ENCODE measurements around the gene SPEM3. TPM values are rescaled to one million over a fixed set of nuclear protein-coding genes. Genes with fewer than 3 reads are reported as not detected.

Gene SPEM3
- total and polyA plus RNA-seq, 10 of the 15 experiments (the other 5 are each of a cell fraction or from before 2014, with no cell fraction given), result not detected

DNA sequence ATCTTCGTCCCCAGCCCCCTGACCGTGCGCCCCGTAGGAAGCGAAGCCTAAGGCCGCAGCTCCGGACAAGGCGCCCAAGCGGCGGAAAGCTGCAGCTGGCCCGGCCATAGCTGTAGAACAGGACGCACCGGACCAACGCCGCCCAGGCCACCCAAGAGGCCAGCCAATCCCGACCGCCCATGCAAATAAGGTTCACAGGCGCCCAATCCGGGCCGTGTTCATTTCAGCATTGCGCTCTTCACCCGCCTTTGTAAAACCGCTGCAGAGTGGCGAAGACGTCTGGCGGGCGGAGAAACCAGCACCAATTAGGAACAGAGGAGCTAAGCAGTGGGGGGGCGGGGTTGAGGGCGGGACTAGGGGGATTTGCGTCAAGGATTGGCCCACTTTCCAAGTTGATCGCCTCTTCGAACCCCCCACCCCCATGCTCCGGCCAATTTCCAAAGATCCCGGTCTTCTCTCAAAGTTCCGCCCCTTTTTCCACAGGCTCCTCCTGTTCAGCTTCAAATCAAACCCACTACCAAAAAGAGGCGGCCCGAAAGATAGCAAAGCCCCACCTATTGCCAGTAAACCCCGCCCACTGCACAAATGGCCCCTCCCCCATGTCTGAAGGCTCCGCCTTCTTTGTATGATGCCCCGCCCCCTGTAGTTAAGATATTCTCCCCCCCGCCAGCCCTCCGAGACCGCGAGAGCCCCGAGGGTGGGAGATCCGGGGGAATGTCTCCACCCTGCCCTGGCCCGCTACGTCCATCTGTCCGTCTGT, 24.5 kb upstream of the SPEM3 start, which contains the start of gene TMEM256 (continued):
- TF ChIP-seq ESRRA (IDR thresholded peaks at IDR 0.05; ENCODE audit: low read length) (no peak), GATAD2B (conservative IDR thresholded peaks at IDR 0.05; ENCODE audit: low read depth) (no peak), SIN3A (IDR thresholded peaks at IDR 0.05; ENCODE audit: low read depth, low read length) (peak; percentile 68), EGR1 (IDR thresholded peaks at IDR 0.05; ENCODE audit: borderline replicate concordance in 1 of 2, low read depth in 2 of 2, low read length in 2 of 2) (0 out of 3 replicates have a peak, but pooled peaks of 1 of the 2 experiments have one; percentile 5), MXI1 (IDR thresholded peaks at IDR 0.05; ENCODE audit: low read depth, low read length) (peak; percentile 60; the same call in 1 of the 2 replicates), RUNX3 (IDR thresholded peaks at IDR 0.05; ENCODE audit: low read length) (peak; percentile 82), NFYA (IDR thresholded peaks at IDR 0.05; ENCODE audit: borderline replicate concordance, low read depth, low read length) (peak; percentile 63), RFX5 (IDR thresholded peaks at IDR 0.05; ENCODE audit: low read depth, low read length) (peak; percentile 72), SIX5 (IDR thresholded peaks at IDR 0.05; ENCODE audit: low read depth, low read length, severe bottlenecking) (peak; percentile 18), CBFB (IDR thresholded peaks at IDR 0.05; ENCODE audit: low read depth) (peak; percentile 46; the same call in 1 of the 2 replicates), BHLHE40 (IDR thresholded peaks at IDR 0.05; ENCODE audit: borderline replicate concordance in 1 of 2, low read depth in 2 of 2, low read length in 1 of 2) (0 out of 4 replicates have a peak, but pooled peaks of 1 of the 2 experiments have one; percentile 8), YY1 (IDR thresholded peaks at IDR 0.05; ENCODE audit: low read depth, low read length) (peak; percentile 94), CREM (IDR thresholded peaks at IDR 0.05; ENCODE audit: low read depth) (peak; percentile 75), POLR2A (IDR thresholded peaks at IDR 0.05; ENCODE audit: low read depth, low read length) (peak; percentile 95), NFYB (IDR thresholded peaks at IDR 0.05; ENCODE audit: insufficient read depth, low read depth, low read length) (peak; percentile 92)
- TF ChIP-seq, protein P1, sequence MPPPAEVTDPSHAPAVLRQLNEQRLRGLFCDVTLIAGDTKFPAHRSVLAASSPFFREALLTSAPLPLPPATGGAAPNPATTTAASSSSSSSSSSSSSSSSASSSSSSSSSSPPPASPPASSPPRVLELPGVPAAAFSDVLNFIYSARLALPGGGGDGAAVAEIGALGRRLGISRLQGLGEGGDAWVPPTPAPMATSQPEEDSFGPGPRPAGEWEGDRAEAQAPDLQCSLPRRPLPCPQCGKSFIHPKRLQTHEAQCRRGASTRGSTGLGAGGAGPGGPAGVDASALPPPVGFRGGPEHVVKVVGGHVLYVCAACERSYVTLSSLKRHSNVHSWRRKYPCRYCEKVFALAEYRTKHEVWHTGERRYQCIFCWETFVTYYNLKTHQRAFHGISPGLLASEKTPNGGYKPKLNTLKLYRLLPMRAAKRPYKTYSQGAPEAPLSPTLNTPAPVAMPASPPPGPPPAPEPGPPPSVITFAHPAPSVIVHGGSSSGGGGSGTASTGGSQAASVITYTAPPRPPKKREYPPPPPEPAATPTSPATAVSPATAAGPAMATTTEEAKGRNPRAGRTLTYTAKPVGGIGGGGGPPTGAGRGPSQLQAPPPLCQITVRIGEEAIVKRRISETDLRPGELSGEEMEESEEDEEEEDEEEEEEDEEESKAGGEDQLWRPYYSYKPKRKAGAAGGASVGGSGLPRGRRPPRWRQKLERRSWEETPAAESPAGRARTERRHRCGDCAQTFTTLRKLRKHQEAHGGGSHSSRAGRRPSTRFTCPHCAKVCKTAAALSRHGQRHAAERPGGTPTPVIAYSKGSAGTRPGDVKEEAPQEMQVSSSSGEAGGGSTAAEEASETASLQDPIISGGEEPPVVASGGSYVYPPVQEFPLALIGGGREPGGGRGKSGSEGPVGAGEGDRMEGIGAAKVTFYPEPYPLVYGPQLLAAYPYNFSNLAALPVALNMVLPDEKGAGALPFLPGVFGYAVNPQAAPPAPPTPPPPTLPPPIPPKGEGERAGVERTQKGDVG (CRISPR knock-in tag; IDR thresholded peaks at IDR 0.05), result no peak
- TF ChIP-seq, protein P2, sequence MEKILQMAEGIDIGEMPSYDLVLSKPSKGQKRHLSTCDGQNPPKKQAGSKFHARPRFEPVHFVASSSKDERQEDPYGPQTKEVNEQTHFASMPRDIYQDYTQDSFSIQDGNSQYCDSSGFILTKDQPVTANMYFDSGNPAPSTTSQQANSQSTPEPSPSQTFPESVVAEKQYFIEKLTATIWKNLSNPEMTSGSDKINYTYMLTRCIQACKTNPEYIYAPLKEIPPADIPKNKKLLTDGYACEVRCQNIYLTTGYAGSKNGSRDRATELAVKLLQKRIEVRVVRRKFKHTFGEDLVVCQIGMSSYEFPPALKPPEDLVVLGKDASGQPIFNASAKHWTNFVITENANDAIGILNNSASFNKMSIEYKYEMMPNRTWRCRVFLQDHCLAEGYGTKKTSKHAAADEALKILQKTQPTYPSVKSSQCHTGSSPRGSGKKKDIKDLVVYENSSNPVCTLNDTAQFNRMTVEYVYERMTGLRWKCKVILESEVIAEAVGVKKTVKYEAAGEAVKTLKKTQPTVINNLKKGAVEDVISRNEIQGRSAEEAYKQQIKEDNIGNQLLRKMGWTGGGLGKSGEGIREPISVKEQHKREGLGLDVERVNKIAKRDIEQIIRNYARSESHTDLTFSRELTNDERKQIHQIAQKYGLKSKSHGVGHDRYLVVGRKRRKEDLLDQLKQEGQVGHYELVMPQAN (conservative IDR thresholded peaks at IDR 0.05), result peak; percentile 82; the same call in 1 of the 2 replicates
- TF ChIP-seq, protein P3, sequence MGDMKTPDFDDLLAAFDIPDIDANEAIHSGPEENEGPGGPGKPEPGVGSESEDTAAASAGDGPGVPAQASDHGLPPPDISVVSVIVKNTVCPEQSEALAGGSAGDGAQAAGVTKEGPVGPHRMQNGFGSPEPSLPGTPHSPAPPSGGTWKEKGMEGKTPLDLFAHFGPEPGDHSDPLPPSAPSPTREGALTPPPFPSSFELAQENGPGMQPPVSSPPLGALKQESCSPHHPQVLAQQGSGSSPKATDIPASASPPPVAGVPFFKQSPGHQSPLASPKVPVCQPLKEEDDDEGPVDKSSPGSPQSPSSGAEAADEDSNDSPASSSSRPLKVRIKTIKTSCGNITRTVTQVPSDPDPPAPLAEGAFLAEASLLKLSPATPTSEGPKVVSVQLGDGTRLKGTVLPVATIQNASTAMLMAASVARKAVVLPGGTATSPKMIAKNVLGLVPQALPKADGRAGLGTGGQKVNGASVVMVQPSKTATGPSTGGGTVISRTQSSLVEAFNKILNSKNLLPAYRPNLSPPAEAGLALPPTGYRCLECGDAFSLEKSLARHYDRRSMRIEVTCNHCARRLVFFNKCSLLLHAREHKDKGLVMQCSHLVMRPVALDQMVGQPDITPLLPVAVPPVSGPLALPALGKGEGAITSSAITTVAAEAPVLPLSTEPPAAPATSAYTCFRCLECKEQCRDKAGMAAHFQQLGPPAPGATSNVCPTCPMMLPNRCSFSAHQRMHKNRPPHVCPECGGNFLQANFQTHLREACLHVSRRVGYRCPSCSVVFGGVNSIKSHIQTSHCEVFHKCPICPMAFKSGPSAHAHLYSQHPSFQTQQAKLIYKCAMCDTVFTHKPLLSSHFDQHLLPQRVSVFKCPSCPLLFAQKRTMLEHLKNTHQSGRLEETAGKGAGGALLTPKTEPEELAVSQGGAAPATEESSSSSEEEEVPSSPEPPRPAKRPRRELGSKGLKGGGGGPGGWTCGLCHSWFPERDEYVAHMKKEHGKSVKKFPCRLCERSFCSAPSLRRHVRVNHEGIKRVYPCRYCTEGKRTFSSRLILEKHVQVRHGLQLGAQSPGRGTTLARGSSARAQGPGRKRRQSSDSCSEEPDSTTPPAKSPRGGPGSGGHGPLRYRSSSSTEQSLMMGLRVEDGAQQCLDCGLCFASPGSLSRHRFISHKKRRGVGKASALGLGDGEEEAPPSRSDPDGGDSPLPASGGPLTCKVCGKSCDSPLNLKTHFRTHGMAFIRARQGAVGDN (IDR thresholded peaks at IDR 0.05), result peak; percentile 35; the same call in 1 of the 2 replicates
- TF ChIP-seq, protein P4, sequence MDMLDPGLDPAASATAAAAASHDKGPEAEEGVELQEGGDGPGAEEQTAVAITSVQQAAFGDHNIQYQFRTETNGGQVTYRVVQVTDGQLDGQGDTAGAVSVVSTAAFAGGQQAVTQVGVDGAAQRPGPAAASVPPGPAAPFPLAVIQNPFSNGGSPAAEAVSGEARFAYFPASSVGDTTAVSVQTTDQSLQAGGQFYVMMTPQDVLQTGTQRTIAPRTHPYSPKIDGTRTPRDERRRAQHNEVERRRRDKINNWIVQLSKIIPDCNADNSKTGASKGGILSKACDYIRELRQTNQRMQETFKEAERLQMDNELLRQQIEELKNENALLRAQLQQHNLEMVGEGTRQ (IDR thresholded peaks at IDR 0.05; ENCODE audit: borderline replicate concordance, low read depth, low read length), result no peak

Data from GM12878 (cell line).